22Rv1 (cell line): Measurements from ENCODE around the gene ACACA.

ENCODE experiments used
- H3K27ac ChIP-seq: fragments of 450-650 bp; 2 replicates; pipeline ENCODE4 v1.5.1; 2017
- CTCF ChIP-seq: fragments of 450-650 bp; IDR thresholded peaks from 2 replicates; pipeline ENCODE4 v1.5.1; 2017; ENCODE audit warnings: mild to moderate bottlenecking
- ZFX ChIP-seq: fragments of 450-650 bp; IDR thresholded peaks from 2 replicates; pipeline ENCODE4 v1.6.1; 2017; ENCODE audit warnings: antibody characterized with exemption, borderline replicate concordance

The ACACA gene

GRCh38 chr17:37413875-37414519 lies 7.4 kb upstream of the ACACA start:
- peak; percentile 43 for TF ChIP-seq CTCF
- TF ChIP-seq ZFX = no peak
- no peak overlapping the region for H3K27ac ChIP-seq

- no peak overlapping the region for H3K27ac ChIP-seq
- no peak for TF ChIP-seq CTCF
- TF ChIP-seq ZFX = no peak
Observed at GRCh38 chr17:37410357-37410756, 3.7 kb upstream of the ACACA start.

GRCh38 chr17:37408145-37408479 lies 1.5 kb upstream of the ACACA start:
- peak overlapping the region; percentile 94 for H3K27ac ChIP-seq

- H3K27ac ChIP-seq = peak overlapping the region; percentile 94
Observed at GRCh38 chr17:37405955-37406634, 541 bp downstream of the ACACA start.

GRCh38 chr17:37405522-37405921 lies 1.1 kb downstream of the ACACA start:
- peak overlapping the region; percentile 94; the same call in 1 of the 2 replicates for H3K27ac ChIP-seq

More at GRCh38 chr17:37405955-37406634, 541 bp downstream of the ACACA start:
- TF ChIP-seq CTCF (no peak), ZFX (no peak)

- TF ChIP-seq ZFX = no peak
- TF ChIP-seq CTCF = no peak
- H3K27ac ChIP-seq = no peak overlapping the region
Observed at GRCh38 chr17:37400505-37400904, 6.1 kb downstream of the ACACA start.

- no peak for TF ChIP-seq ZFX
- TF ChIP-seq CTCF = no peak
- no peak overlapping the region for H3K27ac ChIP-seq
Observed at GRCh38 chr17:37399265-37399803, 7.3 kb downstream of the ACACA start.

- no peak overlapping the region for H3K27ac ChIP-seq
- TF ChIP-seq CTCF (no peak), ZFX (no peak)
Observed at GRCh38 chr17:37393352-37393751, 13.3 kb downstream of the ACACA start.
